ENCODE data around the gene NTNG2. TPM values are rescaled to one million over a fixed set of nuclear protein-coding genes. Genes with fewer than 3 reads are reported as not detected.

The NTNG2 gene
- total RNA-seq, 4 donors from 2014 or later: 0.27 to 1.1 TPM; not detected in 2

GRCh38 chr9:132185073-132186009 is 23.5 kb downstream of the NTNG2 start:
- Histone ChIP-seq H3K27me3 (peaks cover 54% of the 10 kb centered on the region), H3K9me3 (no peaks in the 10 kb centered on the region), H3K4me1 (no peaks in the 10 kb centered on the region), H3K4me3 (no peak overlapping the region), H3K27ac (no peak overlapping the region), H3K36me3 (no peaks in the 10 kb centered on the region)
- no peak for TF ChIP-seq POLR2AphosphoS5 (IDR thresholded peaks at IDR 0.05)
- no peak for TF ChIP-seq EP300 (IDR thresholded peaks at IDR 0.05; ENCODE audit: low read depth)
- TF ChIP-seq, protein P1, sequence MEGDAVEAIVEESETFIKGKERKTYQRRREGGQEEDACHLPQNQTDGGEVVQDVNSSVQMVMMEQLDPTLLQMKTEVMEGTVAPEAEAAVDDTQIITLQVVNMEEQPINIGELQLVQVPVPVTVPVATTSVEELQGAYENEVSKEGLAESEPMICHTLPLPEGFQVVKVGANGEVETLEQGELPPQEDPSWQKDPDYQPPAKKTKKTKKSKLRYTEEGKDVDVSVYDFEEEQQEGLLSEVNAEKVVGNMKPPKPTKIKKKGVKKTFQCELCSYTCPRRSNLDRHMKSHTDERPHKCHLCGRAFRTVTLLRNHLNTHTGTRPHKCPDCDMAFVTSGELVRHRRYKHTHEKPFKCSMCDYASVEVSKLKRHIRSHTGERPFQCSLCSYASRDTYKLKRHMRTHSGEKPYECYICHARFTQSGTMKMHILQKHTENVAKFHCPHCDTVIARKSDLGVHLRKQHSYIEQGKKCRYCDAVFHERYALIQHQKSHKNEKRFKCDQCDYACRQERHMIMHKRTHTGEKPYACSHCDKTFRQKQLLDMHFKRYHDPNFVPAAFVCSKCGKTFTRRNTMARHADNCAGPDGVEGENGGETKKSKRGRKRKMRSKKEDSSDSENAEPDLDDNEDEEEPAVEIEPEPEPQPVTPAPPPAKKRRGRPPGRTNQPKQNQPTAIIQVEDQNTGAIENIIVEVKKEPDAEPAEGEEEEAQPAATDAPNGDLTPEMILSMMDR (IDR thresholded peaks at IDR 0.05): no peak
- TF ChIP-seq POLR2A (IDR thresholded peaks at IDR 0.05): no peak
- intact Hi-C loops (cut with DNase I; ENCODE audit: low total_unique reads) (no loop called here), in situ Hi-C loops (cut with MboI; ENCODE audit: low pct_ligation_motif_present in 1 of 4, low pct_unique_long_range_greater_than_20kb in 1 of 4, low sequenced_read_pairs in 3 of 4) (no loop called here)
- no peak for DNase-seq
- WGBS, 2 donors (ENCODE audit: low coverage in 1 of 2): 21 to 30% methylated on average over 10 to 20 of the region's 20 CpGs

GRCh38 chr9:132187121-132187620 is 25.3 kb downstream of the NTNG2 start:
- intact Hi-C loops (cut with DNase I; ENCODE audit: low total_unique reads): no loop called here
- H3K27me3 ChIP-seq: peaks cover 57% of the 10 kb centered on the region
- H3K4me3 ChIP-seq: no peak overlapping the region
- no peaks in the 10 kb centered on the region for H3K9me3 ChIP-seq
- no peak for DNase-seq
- WGBS, 2 donors (ENCODE audit: low coverage in 1 of 2): 35 to 36% methylated on average over 9 to 14 of the region's 14 CpGs
- in situ Hi-C loops (cut with MboI; ENCODE audit: low pct_ligation_motif_present in 1 of 4, low pct_unique_long_range_greater_than_20kb in 1 of 4, low sequenced_read_pairs in 3 of 4): no loop called here
- no peaks in the 10 kb centered on the region for H3K36me3 ChIP-seq
- no peak overlapping the region for H3K27ac ChIP-seq
- TF ChIP-seq, protein P1 (IDR thresholded peaks at IDR 0.05): no peak
- TF ChIP-seq POLR2AphosphoS5 (IDR thresholded peaks at IDR 0.05) (no peak), EP300 (IDR thresholded peaks at IDR 0.05; ENCODE audit: low read depth) (no peak), POLR2A (IDR thresholded peaks at IDR 0.05) (no peak)
- H3K4me1 ChIP-seq: no peaks in the 10 kb centered on the region

- TF ChIP-seq POLR2A (IDR thresholded peaks at IDR 0.05) (no peak), EP300 (IDR thresholded peaks at IDR 0.05; ENCODE audit: low read depth) (no peak), POLR2AphosphoS5 (IDR thresholded peaks at IDR 0.05) (no peak)
- Histone ChIP-seq H3K36me3 (no peaks in the 10 kb centered on the region), H3K9me3 (no peaks in the 10 kb centered on the region), H3K4me3 (no peak overlapping the region), H3K27ac (no peak overlapping the region), H3K27me3 (peaks cover 44% of the 10 kb centered on the region), H3K4me1 (no peaks in the 10 kb centered on the region)
- WGBS, 2 donors (ENCODE audit: low coverage in 1 of 2): 73 to 100% methylated on average over 1 to 10 of the region's 10 CpGs
- intact Hi-C loops (cut with DNase I; ENCODE audit: low total_unique reads): loop anchor here (1.0 kb wide), 1 partner anchor 35 kb away; no protein-coding TSS in a partner anchor
- in situ Hi-C loops (cut with MboI; ENCODE audit: low pct_ligation_motif_present in 1 of 4, low pct_unique_long_range_greater_than_20kb in 1 of 4, low sequenced_read_pairs in 3 of 4): no loop called here
- DNase-seq: no peak
Observed at GRCh38 chr9:132190966-132191365, 29.1 kb downstream of the NTNG2 start.

GRCh38 chr9:132192728-132193127 is 30.9 kb downstream of the NTNG2 start:
- Histone ChIP-seq H3K4me1 (no peaks in the 10 kb centered on the region), H3K27me3 (peaks cover 27% of the 10 kb centered on the region), H3K9me3 (no peaks in the 10 kb centered on the region), H3K36me3 (no peaks in the 10 kb centered on the region), H3K4me3 (no peak overlapping the region), H3K27ac (no peak overlapping the region)
- intact Hi-C loops (cut with DNase I; ENCODE audit: low total_unique reads): no loop called here
- no peak for DNase-seq
- TF ChIP-seq POLR2AphosphoS5 (IDR thresholded peaks at IDR 0.05): no peak
- no peak for TF ChIP-seq POLR2A (IDR thresholded peaks at IDR 0.05)
- TF ChIP-seq, protein P1 (IDR thresholded peaks at IDR 0.05): no peak
- in situ Hi-C loops (cut with MboI; ENCODE audit: low pct_ligation_motif_present in 1 of 4, low pct_unique_long_range_greater_than_20kb in 1 of 4, low sequenced_read_pairs in 3 of 4): no loop called here
- 28 to 44% methylated on average over 4 to 11 of the region's 11 CpGs for WGBS, 2 donors (ENCODE audit: low coverage in 1 of 2)

All from transverse colon (tissue), 4 donors.